ENCODE results near the gene PROSER3. TPM values are rescaled to one million over a fixed set of nuclear protein-coding genes. Genes with fewer than 3 reads are reported as not detected.
A peak's percentile ranks its signal among the peaks of the same experiment; 100 is the strongest.

PROSER3 gene
- total and polyA plus RNA-seq, 8 donors: 19.0 to 22.2 (median 21.0) TPM

DNA sequence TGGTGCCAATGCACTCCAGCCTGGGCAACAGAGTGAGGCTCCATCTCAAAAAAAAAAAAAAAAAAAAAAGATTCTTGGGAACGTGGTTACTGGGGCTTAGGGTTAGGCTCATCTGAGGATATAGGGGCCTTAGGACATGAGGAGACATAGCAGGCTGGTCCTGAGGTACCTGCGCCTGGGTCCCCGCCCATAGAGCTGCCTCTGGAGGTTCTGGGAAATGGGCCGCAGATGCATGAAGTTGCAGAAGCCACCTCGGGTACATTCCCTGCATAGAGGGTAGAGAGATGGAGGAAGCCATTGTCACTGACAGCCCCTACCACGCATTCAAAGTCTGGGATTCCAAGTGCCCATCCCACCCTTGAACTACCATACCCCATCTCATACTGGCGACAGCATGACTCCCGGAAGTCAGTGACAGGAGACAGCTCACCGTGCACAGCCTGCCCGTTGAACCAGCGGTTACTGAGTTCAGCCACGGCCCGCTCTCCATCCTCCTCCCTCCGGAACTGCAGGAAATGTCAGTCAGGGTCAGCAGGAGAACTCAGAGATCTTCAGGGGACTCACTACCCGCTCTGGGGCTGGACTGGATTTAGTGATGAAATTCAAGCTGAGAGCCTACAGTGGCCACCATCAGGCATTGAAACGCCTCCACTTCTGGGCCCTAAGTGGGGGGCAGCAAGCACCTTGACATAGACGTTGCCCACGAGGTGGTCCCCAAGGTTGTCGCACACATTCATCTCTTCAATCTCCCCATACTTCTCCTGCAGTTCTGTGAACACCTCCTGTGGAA is 14.1 kb upstream of the PROSER3 start:
- peak overlapping the region in 1 of 2 donors; percentile 88 for H3K4me3 ChIP-seq
- no peaks in the 10 kb centered on the region for H3K9me3 ChIP-seq
- DNase-seq: no peak
- H3K27ac ChIP-seq: peak overlapping the region in 1 of 2 donors; percentile 100
- peaks cover 0 to 6% of the 10 kb centered on the region in 2 donors for H3K36me3 ChIP-seq
- TF ChIP-seq, protein P1, sequence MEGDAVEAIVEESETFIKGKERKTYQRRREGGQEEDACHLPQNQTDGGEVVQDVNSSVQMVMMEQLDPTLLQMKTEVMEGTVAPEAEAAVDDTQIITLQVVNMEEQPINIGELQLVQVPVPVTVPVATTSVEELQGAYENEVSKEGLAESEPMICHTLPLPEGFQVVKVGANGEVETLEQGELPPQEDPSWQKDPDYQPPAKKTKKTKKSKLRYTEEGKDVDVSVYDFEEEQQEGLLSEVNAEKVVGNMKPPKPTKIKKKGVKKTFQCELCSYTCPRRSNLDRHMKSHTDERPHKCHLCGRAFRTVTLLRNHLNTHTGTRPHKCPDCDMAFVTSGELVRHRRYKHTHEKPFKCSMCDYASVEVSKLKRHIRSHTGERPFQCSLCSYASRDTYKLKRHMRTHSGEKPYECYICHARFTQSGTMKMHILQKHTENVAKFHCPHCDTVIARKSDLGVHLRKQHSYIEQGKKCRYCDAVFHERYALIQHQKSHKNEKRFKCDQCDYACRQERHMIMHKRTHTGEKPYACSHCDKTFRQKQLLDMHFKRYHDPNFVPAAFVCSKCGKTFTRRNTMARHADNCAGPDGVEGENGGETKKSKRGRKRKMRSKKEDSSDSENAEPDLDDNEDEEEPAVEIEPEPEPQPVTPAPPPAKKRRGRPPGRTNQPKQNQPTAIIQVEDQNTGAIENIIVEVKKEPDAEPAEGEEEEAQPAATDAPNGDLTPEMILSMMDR (IDR thresholded peaks at IDR 0.05): no peak
- ATAC-seq: no peak
- intact Hi-C loops (cut with DNase I): no loop called here
- no peaks in the 10 kb centered on the region for H3K27me3 ChIP-seq
- H3K4me1 ChIP-seq: peaks cover 18 to 78% of the 10 kb centered on the region in 2 donors

DNA sequence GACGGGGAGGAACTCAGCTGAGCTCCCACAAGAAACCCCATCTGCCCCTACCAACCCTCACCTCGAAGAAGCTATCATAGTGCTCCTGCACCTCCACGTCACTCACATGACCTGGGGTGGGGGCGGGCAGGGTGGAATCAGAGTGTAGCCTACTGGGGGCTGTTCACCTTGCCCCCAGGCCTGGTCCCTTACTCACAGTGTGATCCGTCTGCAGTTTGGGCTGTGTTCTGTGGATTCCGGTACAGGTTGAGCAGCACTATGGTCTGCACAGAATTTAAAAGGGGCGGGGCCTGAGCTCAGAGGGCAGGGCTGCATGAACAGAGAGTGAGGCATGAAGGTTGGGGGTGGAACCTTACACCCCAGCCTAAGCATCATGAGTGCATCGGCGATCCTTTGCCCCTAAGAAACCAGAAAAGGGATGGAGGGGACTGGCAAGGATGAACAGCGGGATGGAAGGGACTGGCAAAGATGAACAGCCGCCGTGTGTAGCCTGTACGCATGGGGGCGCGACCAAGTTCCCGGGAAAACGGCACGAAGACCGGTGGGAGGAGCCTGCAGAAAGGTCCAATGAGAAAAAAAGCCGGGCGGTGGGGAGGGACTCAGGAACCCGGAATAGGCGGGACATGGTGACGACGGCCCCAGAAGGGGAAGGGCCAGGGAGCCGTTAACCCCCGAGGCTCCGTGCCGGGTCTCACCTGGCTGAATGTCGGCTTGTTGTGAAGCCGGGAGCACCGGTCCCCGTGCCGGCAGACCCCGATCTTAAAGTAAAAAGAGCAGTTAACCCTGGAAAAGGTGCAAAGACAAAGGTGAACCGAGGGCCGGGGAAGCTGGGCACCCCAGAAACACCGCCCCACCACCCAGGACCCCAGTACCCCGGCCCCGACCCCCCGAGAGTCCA is 13.3 kb upstream of the PROSER3 start:
- H3K9me3 ChIP-seq: no peaks in the 10 kb centered on the region
- no peaks in the 10 kb centered on the region for H3K27me3 ChIP-seq
- peaks cover 18 to 78% of the 10 kb centered on the region in 2 donors for H3K4me1 ChIP-seq
- H3K4me3 ChIP-seq: peak overlapping the region; percentile 88
- no peaks in the 10 kb centered on the region for H3K36me3 ChIP-seq
- ATAC-seq (peak; percentile 75), DNase-seq (peak; percentile 88 to 97 (median 96))
- peak overlapping the region; percentile 100 for H3K27ac ChIP-seq
- TF ChIP-seq, protein P1 (IDR thresholded peaks at IDR 0.05): no peak
- intact Hi-C loops (cut with DNase I): no loop called here

DNA sequence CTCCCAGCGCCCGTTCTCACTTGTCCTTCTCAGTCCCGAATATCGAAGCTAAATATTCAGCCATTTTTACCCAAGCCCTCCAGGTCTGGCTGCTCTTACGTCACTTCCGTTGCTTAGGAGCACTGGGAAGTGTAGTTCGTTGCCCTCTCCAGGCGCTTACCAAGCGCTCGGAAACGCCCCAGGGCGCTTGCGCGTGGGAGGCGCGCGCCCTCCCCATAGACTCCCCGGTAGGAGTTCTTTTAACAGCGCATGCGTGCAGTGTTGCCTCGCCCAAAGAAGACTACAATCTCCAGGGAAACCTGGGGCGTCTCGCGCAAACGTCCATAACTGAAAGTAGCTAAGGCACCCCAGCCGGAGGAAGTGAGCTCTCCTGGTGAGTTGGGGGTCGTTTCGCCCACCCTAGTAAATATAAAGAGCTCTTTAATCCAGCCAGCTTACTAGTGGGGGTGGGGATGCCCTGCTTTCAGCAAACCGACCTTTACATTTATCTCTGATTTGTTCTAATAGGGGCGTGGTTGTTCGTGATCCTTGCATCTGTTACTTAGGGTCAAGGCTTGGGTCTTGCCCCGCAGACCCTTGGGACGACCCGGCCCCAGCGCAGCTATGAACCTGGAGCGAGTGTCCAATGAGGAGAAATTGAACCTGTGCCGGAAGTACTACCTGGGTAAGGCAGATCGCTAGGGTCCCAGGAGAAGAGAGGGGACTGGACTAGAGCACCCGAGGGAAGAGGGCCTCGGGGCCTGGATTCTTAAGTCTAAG is 12.5 kb upstream of the PROSER3 start, which contains the start of the genes PSENEN and U2AF1L4:
Gene PSENEN, plus strand, starts transcription at position 324 of the 759 bp plus-strand sequence. Its CDS starts 280 bp downstream, at position 604.
Gene U2AF1L4, minus strand, starts transcription at position 91 of the 759 bp plus-strand sequence. Its CDS starts 27 bp downstream, at position 64.
- intact Hi-C loops (cut with DNase I): no loop called here
- Histone ChIP-seq H3K27me3 (no peaks in the 10 kb centered on the region), H3K36me3 (no peaks in the 10 kb centered on the region), H3K27ac (peak within 1 kb of the TSS; percentile 100), H3K4me3 (peak within 1 kb of the TSS; percentile 88), H3K9me3 (no peaks in the 10 kb centered on the region), H3K4me1 (peaks cover 18 to 79% of the 10 kb centered on the region in 2 donors)
- ATAC-seq (peak; percentile 73), DNase-seq (peak; percentile 98 to 100 (median 98))
- TF ChIP-seq, protein P1 (IDR thresholded peaks at IDR 0.05): peak in 1 of 2 donors; percentile 23

DNA sequence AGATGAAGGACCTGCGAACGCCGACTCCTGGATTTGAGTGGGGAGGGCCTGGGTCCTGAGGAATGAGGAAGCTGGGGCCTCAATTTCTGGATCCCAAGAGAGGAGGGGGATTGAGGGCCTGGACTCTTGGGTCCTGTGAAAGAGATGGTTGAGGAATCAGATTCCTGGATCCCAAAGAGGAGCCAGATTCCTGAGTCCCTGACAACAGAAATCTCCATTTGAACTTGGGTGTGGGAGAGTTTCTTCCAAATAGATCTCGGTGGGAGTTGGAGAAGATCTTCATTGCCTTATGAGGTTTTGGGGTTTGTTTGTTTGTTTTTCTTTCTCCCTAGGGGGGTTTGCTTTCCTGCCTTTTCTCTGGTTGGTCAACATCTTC is 11.9 kb upstream of the PROSER3 start:
- peaks cover 17 to 75% of the 10 kb centered on the region in 2 donors for H3K4me1 ChIP-seq
- TF ChIP-seq, protein P1 (IDR thresholded peaks at IDR 0.05): no peak

More for the DNA sequence above, 11.9 kb upstream of the PROSER3 start:
- peak overlapping the region; percentile 88 for H3K4me3 ChIP-seq
- H3K36me3 ChIP-seq: no peaks in the 10 kb centered on the region
- no peaks in the 10 kb centered on the region for H3K9me3 ChIP-seq
- intact Hi-C loops (cut with DNase I): no loop called here
- no peak for DNase-seq
- no peak for ATAC-seq
- peak overlapping the region; percentile 100 for H3K27ac ChIP-seq
- H3K27me3 ChIP-seq: no peaks in the 10 kb centered on the region
